ENCODE data around the gene PODNL1.
"Not testable (repeated sequence)": the region's sequence is repeated elsewhere in the genome, so short reads cannot be mapped to it uniquely, and the experiment has no call there.

Gene PODNL1

GRCh38 chr19:13923194-13923987 lies 14.8 kb downstream of the PODNL1 start:
- DNase-seq, result no peak

DNA sequence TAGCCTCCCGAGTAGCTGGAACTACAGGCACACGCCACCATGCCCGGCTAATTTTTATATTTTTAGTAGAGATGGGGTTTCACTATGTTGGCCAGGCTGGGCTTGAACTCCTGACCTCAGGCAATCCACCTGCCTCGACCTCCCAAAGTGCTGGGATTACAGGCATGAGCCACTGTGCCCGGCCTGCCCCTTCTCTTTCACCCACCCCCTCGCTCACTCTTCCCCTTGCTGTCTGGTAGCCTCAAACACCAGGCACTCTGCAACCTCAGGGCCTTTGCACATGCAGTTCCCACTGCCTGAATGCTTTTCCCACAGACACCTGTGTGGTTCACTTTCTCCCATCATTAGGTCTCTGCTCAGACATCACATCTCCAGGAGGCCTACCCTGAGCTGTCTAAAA lies 16.1 kb downstream of the PODNL1 start:
- not testable (repeated sequence) for DNase-seq

DNA sequence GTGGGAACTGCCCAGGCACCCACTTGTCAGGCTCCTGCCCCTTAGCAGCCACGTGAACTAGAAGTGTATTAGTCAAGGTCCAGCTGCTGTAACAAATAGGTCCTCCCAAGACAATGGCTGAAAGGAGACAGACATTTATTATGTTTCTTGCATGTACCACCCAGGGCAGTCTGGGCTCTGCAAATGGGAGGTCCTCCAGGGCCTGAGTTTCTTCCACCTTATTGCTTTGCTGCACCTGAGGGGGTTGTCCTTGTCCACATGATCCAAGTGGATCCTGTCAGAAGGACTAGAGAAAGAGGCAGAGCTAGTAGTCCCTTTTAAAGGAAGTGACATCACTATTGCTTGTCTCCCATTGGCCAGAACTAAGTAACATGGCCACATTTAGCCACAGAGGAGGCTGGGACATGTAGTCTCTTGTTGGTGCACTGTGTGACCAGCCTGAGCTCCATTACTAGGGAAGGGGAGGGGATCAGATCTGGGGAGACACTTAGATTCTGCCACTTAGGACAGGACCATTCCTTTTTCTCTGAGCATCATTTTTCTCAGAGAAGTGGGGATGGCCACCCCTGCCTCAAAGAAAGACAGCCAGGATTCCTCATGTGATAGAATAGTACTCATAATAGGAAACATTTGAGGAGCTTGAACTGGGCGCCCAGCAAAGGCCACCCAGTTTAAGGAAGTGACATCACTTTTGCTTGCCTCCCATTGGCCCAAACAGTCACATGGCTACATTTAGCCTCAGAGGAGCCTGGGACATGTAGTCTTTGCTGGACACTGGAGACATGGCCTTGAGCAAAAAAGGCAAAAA lies 17.1 kb downstream of the PODNL1 start:
- DNase-seq, result no peak

DNA sequence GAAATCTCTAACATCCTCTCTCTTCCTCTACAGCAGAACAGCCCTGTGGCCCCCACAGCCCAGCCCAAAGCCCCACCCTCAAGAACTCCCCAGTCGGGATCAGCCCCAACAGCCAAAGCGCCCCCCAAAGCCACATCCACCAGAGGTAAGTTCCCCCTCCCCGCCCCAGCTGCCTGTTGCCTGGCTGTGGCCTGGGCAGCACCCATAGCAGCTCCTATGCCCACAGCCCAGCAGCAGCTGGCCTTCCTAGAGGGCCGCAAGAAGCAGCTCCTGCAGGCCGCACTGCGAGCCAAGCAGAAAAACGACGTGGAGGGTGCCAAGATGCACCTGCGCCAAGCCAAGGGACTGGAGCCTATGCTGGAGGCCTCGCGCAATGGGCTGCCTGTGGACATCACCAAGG lies 17.7 kb downstream of the PODNL1 start:
- DNase-seq, result no peak

- DNase-seq, result no peak
Observed at GRCh38 chr19:13918726-13919411, 19.3 kb downstream of the PODNL1 start.

- DNase-seq, result no peak
Observed at GRCh38 chr19:13917888-13918406, 20.3 kb downstream of the PODNL1 start.

DNA sequence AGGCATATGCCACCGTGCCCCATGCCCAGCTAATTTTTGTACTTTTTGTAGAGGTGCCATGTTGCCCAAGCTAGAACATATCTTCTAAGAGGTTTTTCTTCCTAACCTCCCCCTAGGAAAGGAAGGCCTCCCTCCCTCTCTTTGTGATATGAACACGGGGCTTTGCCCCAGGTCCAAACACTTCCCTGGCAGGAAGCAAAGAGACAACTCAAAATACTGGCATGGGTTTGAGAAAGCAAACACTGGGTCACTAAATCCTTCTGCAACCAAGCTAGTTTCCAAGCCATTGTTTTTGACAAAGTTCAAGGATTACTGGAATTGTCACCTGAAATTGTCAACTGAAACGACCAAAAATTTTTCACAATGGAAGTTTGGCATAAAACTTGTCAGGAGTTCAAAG lies 23.4 kb downstream of the PODNL1 start:
- DNase-seq, result no peak

DNA sequence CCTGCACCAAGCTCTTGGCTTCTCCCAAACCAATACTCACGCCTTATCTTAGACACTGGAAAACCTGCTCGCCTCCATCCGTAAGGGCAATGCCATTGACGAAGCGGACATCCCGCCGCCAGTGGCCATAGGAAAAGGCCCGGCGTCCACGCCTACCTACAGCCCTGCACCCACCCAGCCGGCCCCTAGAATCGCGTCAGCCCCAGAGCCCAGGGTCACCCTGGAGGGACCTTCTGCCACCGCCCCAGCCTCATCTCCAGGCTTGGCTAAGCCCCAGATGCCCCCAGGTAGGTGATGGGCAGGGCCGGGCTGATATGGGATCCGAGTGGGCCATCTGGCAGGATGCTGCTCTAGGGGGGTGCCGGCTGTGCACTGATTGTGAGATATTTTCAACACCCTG lies 24.9 kb downstream of the PODNL1 start:
- DNase-seq, result no peak

DNA sequence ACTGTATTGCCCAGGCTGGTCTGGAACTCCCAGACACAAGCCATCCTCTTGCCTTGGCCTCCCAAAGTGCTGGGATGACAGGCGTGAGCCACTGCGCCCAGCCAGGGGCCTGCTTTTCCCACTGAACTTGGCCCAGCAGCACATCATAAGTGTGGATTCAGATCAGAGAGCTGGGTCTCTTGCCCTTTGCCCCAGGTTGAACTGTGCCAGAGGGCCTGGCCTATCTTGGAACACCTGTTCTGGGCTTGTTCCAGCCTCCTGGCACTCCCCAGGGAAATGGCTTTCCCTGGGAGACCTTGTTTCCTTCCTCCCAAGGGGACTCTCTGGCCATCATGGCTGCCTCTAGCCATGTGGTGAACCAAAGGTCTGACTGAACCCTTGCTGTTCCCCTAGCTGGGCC lies 28.8 kb downstream of the PODNL1 start:
- no peak for DNase-seq

GRCh38 chr19:13908674-13909073 lies 29.5 kb downstream of the PODNL1 start:
- DNase-seq, result no peak

GRCh38 chr19:13906910-13907309 lies 31.3 kb downstream of the PODNL1 start:
- DNase-seq, result no peak

GRCh38 chr19:13906521-13906904 lies 31.7 kb downstream of the PODNL1 start:
- DNase-seq, result no peak

DNA sequence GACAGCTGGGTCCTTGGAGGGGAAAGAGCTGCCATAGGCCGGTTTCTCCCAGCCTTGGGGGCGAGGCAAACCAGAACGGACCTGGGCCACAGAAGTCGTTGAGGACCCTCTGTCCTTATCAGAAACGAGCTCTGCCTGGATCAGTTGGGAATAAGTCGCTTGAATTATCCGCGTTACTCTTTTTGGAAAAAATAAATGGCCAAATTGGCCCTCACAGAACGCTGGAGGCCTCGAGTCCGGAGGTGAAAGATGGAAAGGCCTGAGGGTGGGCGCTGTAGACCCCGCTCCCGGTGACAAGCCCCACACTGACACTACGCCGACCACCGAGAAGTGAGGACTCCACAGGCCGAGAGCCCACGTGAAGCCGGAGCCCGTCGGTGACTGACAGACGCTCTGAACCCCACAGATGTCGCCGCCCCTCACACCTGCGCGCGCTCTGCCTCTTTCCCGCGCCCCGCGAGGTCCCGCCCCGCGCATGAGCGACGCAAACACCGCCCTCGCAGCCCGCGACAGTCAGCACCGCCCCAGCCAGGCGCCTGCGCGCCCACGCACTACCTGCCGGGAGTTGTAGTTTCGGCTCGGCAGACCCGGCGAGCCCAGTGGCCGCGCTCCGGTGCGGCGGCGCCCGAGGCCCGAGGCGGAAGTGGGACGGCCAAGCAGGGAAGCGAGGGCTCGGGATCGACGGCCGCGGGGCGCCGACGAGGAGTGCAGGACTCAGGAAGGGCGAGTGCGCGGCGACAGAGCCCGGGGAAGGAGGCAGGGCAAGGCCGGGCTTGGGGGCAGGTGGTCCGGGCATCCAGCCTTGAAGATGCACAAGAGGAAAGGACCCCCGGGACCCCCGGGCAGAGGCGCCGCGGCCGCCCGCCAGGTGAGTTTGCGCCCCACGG lies 32.3 kb downstream of the PODNL1 start, which contains the start of the genes BRME1 and CC2D1A:
TSS of gene BRME1 (minus strand) at position 484 of the 887 bp plus-strand sequence. CDS start 1,225 bp downstream, outside the sequence.
TSS of gene CC2D1A (plus strand) at position 568 of the 887 bp plus-strand sequence. CDS start at position 809, 241 bp downstream.
- no peak for DNase-seq

GRCh38 chr19:13902993-13903555 lies 35.1 kb downstream of the PODNL1 start:
- no peak for DNase-seq

GRCh38 chr19:13899912-13900584 lies 38.2 kb downstream of the PODNL1 start:
- no peak for DNase-seq

- DNase-seq, result no peak
Observed at GRCh38 chr19:13899393-13899792, 38.8 kb downstream of the PODNL1 start.

GRCh38 chr19:13896227-13896626 lies 42.0 kb downstream of the PODNL1 start:
- no peak for DNase-seq

DNA sequence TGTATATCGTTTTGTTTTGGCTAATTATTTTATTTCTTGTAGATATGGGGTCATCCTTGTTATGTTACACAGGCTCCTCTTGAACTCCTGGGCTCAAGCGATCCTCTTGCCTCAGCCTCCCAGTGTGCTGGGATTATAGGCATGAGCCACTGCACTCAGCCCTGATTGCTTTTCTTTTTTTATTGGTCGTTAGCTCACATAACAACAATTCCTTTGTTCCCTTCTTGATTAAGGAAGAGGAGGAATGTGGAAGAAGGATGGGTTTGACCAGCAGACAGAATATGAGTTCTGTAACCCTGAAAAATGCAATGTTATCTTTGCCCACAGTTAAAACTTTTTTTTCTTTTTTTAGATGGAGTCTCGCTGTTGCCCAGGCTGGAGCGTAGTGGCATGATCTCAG lies 43.7 kb downstream of the PODNL1 start:
- no peak for DNase-seq

GRCh38 chr19:13892870-13893269 lies 45.3 kb downstream of the PODNL1 start:
- no peak for DNase-seq

- DNase-seq, result no peak
Observed at GRCh38 chr19:13890136-13890535, 48.1 kb downstream of the PODNL1 start.

GRCh38 chr19:13888281-13888680 lies 49.9 kb downstream of the PODNL1 start:
- DNase-seq, result no peak

All from SIG-M5 (cell line).